NCI-H82 (cell line): Measurements from ENCODE around the gene CTNNA3.

Source experiments
- DNase-seq: peaks from one replicate; lab custom pipeline; 2025; lab: John Stamatoyannopoulos, UW

CTNNA3 gene

DNA sequence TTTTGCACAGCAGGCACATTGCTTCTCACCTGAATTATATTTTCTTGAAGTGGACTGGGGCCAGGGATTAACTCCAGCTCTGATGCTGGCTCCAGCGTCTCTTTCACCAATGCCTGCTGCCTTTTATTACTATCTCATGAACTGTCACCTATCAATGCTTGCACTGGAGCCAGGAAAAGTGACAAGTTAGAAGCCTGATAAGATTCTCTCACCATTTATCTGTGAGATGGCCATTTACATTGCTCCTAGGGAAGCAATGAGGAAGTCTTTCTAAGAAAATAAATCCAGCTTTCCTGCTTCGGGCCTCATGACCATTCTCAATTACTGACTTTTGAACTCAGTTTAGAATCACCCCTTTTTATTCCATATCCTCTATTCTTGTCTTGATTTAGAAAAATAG lies 818.6 kb downstream of the CTNNA3 start:
- DNase-seq, result no peak

DNA sequence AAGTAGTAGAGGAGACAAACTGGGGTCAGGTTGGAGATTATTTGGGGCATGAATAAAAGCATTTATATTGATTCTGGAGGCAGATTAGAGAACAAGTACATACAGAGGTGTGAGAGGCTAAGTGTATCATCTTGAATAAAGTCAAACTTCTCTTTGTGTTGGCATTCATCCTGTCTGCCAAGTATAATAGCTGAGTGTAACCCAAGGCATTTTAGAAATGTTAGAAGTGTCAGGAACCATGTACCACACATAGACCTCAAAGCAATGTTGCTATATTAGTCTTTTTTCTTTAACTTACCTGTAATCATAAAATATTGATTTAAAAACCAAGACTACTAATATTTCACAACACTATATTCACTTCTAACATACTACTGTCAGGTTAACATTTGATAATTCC lies 826.4 kb downstream of the CTNNA3 start:
- DNase-seq, result no peak

GRCh38 chr10:66862687-66863258 lies 833.2 kb downstream of the CTNNA3 start:
- DNase-seq, result no peak

GRCh38 chr10:66860376-66860945 lies 835.5 kb downstream of the CTNNA3 start:
- DNase-seq, result no peak

- DNase-seq, result peak; percentile 30
These were observed 843.2 kb downstream of the CTNNA3 start for GRCh38 chr10:66852811-66853210.

DNA sequence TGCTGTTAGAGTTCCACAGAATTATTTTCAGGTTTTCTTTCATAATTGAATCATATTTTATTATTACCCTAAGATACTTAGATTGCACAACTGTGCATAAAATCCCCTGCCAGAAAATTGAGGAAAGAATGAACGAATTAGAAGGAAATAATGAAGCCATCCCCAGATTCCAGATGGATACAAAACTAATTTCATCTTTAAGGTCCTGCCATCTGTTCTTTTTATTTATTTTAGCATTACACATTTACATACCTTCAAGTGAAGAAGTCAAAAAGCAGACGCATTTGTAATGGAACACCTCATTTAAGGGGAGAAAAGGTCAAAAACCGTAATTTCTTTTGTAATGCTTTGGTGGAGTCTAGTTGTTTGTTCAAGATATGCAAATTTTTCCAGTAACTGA lies 847.1 kb downstream of the CTNNA3 start:
- DNase-seq, result no peak

GRCh38 chr10:66844176-66844942 lies 851.6 kb downstream of the CTNNA3 start:
- no peak for DNase-seq

GRCh38 chr10:66843396-66843795 lies 852.6 kb downstream of the CTNNA3 start:
- no peak for DNase-seq

DNA sequence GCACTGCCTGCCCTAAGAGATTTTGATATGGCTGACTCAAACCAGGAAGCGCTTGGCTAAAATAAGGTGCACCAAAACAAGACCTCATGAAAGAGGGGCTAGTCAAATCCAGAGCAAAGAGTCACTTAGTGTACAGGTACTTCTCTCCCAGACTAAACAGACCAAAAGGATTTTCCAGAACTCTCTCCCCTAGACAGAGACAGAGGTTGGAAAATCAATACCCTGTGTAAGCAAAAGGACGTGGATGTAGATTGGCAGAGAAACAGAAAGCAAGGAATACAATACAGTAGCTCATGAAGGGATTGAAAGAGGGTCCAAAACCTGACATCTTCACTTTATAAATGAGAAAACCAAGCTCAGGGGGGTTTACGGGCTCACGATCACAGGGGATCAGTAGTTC lies 853.1 kb downstream of the CTNNA3 start:
- DNase-seq, result no peak

DNA sequence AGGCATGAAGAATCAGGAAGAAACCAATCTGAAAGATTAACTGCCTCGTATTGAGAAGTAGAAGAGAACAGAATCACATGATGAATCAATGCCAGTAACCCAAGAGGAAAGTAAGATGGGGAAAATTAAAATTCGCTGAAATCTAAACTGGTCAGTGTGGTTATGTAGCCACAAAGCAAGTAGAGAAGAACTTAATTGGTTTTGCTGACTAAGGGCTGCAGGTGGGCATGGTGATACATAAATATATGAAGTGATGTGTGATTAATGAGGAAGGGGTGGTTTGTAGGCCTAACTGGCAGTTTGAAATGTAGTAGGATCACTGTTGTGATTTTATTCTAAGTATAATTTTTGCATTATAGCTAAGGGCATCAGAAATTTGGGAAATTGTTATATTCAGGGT lies 853.6 kb downstream of the CTNNA3 start:
- DNase-seq, result no peak

DNA sequence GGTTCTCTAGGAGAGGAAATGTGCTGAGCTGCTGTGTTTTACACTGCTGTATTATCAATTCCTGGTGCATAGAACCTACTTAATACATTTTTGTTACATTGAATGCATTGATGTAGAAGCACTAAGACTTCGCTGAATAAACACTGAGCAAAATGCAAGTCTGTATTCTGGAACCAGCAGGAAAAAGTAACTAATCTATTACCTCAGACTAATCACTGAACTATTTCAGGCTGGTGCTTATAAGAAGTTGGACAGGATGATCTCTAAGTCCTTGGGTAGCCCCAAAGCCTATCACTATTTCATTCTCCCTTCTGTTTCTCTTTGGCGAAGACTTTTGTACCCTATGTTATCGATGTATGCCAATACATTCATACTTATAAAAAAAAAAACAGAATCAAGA lies 857.3 kb downstream of the CTNNA3 start:
- no peak for DNase-seq

GRCh38 chr10:66837990-66838389 lies 858.0 kb downstream of the CTNNA3 start:
- DNase-seq, result no peak

DNA sequence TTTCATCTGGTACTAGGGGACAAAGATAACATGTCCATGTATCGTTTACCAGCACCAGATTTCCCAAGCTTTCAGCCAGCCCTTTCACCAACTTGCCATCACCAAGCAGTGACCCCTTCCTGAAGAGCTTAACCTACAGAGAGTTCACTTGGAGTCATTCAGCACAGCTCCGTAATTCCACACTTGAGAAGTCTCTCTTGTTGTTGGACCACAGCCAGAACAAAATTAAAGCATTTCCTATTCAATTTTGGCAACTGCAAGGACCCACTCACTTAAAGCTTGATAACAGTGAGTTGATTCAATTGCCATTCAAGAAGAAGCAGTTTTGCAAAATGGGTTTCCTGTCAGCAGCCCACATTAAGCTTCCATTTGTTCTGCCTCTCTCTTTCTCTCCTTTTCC lies 858.7 kb downstream of the CTNNA3 start:
- no peak for DNase-seq

DNA sequence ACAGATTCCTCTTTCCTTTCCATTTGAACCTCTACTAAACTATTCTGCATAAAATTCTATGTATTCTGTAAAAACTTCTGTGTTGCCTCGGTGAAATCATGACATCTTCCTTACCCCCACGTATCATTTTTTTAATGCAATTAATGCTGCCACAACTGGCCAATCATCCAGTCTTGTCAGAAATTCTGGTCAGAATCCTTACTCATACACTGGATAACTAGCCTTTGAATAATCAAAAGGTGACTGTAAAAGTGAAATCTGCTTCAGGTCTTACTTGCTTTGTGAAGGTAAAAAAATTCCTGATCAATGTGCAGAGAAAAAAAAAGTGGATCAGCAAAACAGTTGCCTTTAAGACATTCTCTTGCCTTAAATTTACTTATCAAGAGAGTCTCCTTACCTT lies 859.2 kb downstream of the CTNNA3 start:
- no peak for DNase-seq

DNA sequence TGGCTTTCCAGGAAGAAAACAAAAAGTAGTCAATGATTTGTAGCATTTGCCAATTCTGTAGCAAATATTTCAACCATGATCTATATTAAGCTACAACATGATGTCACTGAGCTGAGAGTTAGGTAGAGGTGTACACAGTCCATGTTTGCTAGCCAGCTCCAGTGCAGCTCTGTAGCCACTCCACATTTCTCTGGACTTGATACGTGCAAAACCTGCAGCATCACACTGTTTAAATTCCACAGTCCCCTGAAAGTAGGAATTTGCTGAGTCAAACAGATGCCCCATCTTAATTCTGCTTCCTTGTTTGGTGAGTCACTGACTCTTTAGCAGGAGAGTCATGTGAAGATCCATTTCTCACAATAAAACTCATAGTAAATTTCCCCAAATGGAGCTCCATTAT lies 859.9 kb downstream of the CTNNA3 start:
- DNase-seq, result no peak

DNA sequence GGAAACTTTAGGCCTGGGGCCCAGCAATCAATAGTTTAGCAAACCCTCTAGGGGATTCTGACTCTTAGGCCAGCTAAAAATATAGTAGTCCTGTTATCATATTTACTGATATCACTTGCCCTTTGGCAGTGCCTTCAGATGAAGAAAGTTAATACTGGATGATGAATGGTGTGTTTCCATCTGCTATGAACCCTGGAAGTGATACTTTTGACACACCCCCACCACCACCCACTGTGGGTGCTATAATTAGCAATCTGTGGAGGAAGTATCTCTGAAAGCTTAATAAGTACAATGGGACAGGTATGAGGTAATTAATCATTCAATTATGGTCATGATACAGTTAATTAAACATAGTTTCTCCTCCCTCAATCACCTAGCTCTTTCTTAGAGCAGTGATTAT lies 860.6 kb downstream of the CTNNA3 start:
- DNase-seq, result peak; percentile 13

DNA sequence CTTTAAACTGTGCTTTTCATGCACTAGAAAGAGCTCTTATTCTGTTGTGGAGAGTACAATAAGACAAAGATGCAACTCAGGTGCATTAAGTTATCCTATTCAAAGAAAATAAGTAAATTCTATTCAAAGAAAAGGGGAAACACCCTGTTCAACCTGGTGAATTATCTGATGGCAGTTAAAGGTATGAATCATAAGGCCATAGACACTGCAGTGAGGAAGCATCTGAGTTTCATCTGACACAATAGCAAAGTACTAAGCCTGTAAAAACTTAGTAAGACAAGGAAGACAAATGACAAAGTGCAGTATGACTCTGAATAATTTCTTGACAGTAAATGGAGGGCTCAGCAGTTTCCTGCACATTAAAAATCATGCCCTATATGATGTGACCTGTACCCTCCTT lies 861.2 kb downstream of the CTNNA3 start:
- DNase-seq, result no peak

GRCh38 chr10:66833861-66834260 lies 862.1 kb downstream of the CTNNA3 start:
- DNase-seq, result no peak

- peak; percentile 20 for DNase-seq
These were observed 863.1 kb downstream of the CTNNA3 start for GRCh38 chr10:66832781-66833422.

DNA sequence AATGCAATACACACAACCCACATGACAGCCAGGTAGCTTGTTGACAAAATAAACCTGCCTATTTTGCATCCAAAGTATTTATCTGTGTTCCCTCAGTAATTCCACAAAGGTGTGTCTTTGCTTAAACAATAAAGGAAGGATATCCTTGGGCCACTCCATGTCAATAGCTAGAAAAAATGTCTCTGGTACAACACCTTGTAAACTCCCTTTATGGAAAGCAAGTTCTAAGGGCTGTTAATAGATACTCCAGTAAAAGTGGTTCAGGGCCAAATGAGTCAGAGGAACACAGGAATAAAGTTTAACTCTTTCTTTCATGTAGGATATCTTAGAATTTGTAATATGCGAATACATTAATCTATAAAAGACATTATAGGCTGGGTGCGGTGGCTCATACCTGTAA lies 867.0 kb downstream of the CTNNA3 start:
- no peak for DNase-seq

GRCh38 chr10:66827353-66827752 lies 868.6 kb downstream of the CTNNA3 start:
- no peak for DNase-seq

DNA sequence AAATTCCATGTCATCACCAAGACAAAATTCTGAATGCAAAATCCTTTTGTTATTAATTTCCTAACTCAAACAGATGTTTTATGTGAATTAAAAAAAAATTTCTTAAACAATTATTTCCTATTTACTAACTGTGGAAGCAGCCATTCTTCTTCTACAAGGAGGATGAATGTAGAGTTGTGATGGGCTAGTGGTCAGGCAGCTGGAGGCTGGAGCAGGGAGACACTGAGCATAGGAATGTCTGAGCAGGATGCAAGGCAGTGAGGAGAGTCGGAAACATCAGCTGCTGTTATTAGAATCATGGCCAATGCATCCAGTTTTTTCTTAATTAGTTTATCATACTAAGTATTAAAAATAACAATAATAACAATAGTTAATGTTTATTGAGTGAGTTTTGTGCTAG lies 872.7 kb downstream of the CTNNA3 start:
- DNase-seq, result no peak

- DNase-seq, result no peak
These were observed 873.2 kb downstream of the CTNNA3 start for GRCh38 chr10:66822801-66823200.
